OCI-LY3 (cell line): ENCODE data around the gene OTOP2.

ENCODE experiments used
- EZH2phosphoT487 ChIP-seq: fragments of 200-600 bp; shearing (Covaris generic); IDR thresholded peaks from 2 replicates; pipeline ENCODE4 v1.6.1; 2018; ENCODE audit warnings: antibody characterized with exemption, mixed run types, low read depth
- TF ChIP-seq, protein P1 (sequence below): fragments of 200-600, 300-600 bp; sonication (generic); IDR thresholded peaks from 2 replicates; pipeline ENCODE4 v1.5.1; 2014; ENCODE audit warnings: antibody characterized with exemption, low read length, low read depth

DNA sequence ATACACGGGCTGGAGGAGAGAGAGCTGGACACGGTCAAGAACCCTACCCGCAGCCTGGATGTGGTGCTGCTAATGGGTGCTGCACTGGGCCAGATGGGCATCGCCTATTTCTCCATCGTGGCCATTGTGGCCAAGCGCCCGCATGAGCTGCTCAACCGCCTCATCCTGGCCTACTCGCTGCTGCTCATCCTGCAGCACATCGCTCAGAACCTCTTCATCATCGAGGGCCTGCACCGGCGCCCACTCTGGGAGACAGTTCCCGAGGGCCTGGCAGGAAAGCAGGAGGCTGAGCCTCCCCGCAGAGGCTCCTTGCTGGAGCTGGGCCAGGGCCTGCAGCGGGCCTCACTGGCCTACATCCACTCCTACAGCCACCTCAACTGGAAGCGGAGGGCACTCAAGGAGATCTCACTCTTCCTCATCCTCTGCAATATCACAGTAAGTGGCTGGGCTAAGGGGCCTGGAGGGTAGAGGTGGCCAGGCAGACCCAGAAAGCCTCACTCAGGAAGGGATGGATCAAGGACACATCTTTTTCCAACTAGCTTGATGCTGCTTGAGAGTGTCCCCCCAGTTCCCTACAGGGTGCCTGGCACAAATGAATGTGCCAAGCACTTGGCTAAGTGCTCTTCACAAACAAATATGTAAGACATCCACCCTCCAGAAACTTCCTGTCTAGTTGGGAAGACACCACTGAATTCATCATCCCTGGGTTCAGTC lies 23.1 kb downstream of the OTOP2 start:
- TF ChIP-seq, protein P1, sequence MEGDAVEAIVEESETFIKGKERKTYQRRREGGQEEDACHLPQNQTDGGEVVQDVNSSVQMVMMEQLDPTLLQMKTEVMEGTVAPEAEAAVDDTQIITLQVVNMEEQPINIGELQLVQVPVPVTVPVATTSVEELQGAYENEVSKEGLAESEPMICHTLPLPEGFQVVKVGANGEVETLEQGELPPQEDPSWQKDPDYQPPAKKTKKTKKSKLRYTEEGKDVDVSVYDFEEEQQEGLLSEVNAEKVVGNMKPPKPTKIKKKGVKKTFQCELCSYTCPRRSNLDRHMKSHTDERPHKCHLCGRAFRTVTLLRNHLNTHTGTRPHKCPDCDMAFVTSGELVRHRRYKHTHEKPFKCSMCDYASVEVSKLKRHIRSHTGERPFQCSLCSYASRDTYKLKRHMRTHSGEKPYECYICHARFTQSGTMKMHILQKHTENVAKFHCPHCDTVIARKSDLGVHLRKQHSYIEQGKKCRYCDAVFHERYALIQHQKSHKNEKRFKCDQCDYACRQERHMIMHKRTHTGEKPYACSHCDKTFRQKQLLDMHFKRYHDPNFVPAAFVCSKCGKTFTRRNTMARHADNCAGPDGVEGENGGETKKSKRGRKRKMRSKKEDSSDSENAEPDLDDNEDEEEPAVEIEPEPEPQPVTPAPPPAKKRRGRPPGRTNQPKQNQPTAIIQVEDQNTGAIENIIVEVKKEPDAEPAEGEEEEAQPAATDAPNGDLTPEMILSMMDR, result no peak
- TF ChIP-seq EZH2phosphoT487, result no peak
